Inflammatory macrophage (primary cell): ENCODE data around the gene RNF138.
"Not testable (repeated sequence)": the region's sequence is repeated elsewhere in the genome, so short reads cannot be mapped to it uniquely, and the experiment has no call there.

Experiments used
- DNase-seq, 2 donors: peaks; one replicate each; pipeline ENCODE4 v3.0.0-alpha.2; 2020 to 2022
- total RNA-seq, 18 experiments: gene quantifications; one replicate each; lab custom pipeline; 2026; ENCODE audit warnings: mixed read lengths in 6 of 18, inconsistent platforms in 2 of 18; lab: John Stamatoyannopoulos, UW

RNF138 gene
- total RNA-seq = 10.0 to 39.4 (median 24.4) reads per million in 18 experiments

DNA sequence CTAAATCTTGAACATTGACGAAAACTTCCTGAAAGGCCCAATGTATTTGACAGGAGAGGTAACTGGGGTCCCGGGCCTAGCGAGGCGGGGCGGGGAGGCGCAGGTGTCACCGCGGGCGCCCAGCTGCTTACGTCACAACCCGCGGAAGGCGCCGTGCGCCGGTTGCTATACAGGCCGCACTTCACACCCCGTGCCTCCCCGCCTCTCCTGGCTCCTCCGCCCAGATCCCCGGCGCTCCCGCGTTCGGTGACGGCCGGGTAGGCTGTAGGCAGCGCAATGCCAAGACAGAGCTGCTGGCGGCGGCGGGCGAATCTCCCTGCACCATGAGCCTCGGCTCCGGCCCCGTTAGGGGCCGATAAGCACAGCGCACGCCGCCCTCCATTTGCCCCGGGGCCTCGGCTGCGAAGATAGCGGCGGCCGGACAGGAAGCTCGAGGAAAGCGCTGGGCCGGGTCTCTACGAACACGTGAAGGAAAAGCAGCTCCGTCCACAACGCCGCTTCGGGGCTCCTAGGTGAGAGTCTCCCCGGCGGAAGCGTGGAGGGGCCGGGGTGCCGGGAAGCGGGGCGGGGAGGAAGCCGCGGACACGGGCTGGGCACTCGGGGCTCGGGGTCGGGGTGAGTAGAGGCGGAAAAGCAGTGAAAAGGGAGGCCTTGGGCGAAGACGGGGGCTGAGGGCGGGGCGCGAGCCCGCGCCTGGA, at the start of gene RNF138:
Gene RNF138 (plus strand): TSS at position 151 of the 698 bp plus-strand sequence. CDS start 903 bp downstream, outside the sequence.
- peak; percentile 79 to 87 for DNase-seq

DNA sequence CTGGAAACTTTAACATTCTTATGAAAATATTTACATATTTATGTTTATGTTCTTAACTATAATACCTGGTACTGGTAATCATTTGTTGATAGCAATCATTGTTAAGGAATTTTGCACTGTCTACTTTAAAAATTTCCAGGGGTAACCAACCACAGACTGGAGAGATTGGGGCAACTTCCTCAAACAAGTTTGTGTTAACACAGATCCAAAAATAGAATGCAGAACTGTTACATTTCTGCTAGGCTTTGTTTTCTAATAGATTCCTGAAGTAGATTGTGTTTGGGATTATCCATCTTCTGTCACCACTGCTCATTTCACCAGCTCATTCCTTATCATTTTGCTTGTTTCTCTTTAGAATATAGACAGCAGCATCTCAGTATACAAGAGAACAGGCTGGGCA, 49.3 kb upstream of the RNF138 start:
- peak; percentile 63 to 79 for DNase-seq

GRCh38 chr18:32048507-32049091, 43.1 kb upstream of the RNF138 start:
- DNase-seq = peak; percentile 82 to 83

GRCh38 chr18:32049393-32050171, 42.1 kb upstream of the RNF138 start:
- DNase-seq = peak; percentile 76 to 79

- no peak for DNase-seq
Observed at GRCh38 chr18:32056613-32057358, 34.9 kb upstream of the RNF138 start.

DNA sequence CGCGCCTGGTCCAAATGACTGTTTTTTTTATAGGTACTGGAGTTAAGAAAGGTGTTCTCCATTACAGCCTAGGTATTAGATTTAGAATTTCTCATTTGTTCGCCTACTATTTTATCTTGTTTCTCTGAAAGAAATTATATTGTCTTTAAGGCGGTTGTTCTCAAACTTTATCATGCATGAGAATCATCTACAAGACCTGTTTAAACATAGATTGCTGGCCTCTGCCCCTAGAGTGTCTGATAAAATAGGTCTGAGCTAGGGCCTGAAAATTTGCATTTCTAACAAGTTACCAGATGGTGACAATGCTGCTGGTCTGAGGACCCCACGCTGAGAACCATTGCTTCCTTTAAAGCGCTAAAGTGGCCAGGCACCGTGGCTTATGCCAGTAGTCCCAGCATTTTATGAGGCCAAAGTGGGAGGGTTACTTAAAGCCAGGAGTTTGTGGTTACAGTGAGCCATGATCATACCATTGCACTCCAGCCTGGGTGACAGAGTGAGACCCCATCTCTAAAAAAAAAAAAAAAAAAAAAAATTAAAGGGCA, 34.0 kb upstream of the RNF138 start:
- no peak for DNase-seq

DNA sequence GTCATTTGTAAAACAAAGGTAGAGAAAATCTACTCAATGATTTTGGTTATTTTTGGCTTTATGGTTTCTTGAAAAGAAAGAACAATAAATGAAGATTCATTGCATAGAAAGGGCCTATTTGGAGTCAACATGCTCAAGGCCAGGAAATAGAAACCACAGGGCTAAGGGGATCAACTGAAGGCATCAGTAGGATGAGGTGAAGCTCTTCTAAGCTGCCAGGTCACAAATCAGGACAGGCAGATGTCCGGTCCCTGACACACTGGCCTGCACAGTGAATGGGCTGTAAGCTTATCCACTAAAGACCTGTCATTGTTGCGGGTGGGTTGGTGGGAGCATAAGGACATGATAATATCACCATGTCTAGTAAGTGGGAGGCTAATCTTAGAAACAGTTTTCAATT, 31.6 kb upstream of the RNF138 start:
- DNase-seq = no peak

GRCh38 chr18:32067375-32068167, 24.1 kb upstream of the RNF138 start:
- DNase-seq = no peak

DNA sequence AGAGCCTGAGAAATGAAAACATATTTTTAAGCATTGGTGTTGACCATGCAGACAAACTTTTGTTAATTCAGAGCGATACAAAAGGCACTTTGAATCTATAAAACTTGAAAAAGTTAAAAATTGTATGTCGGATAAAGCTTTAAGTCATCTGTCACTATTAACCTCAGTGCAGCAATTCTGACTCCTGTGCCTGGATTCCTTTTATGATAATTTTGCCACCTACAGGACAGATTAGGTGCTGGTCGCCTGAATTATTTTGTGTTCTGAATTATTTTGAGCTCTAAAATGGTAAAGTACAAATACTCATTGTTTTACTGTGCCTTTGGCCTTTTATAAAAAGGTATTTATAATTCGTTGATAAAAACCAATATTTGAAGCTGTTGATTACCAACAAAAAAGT, 19.4 kb upstream of the RNF138 start:
- DNase-seq = peak; percentile 42 to 47

- DNase-seq = no peak
Observed at GRCh38 chr18:32074206-32074605, 17.5 kb upstream of the RNF138 start.

DNA sequence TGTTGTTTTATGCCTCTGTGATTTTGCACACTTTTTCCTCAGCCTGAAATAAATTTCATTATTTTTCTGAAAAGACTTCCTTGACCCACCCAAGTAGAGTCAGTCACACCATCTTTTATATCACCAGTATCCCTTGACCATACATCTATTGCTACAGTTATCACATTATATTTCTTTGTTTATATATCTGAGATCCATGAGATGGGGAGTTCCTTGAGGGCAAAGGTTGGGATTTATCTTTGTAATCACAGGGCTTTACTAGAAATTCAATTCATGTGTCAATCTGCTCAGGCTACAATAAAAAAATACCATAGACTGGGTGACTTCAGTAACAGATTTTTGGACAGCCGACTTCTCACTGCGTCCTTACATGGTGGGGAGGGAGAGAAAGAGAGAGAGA, 12.8 kb upstream of the RNF138 start:
- DNase-seq = no peak

DNA sequence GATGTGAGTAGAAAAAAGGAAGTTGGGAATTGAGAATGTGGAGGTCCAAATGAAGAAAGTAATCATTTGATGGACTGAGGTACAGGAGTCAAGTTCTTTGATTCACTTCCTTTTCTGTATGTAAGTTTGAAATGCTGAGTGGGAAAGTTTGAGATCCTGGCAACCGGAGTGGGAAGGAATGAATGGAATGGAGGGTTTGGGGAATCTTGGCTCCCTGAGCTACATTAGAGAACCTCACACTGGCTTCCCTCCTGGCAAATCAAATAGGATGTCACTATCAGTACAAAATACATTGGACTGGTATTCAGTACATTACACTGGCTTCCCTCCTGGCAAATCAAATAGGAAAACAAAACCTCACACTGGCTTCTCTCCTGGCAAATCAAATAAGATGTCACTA, 9.8 kb upstream of the RNF138 start:
- no peak for DNase-seq

DNA sequence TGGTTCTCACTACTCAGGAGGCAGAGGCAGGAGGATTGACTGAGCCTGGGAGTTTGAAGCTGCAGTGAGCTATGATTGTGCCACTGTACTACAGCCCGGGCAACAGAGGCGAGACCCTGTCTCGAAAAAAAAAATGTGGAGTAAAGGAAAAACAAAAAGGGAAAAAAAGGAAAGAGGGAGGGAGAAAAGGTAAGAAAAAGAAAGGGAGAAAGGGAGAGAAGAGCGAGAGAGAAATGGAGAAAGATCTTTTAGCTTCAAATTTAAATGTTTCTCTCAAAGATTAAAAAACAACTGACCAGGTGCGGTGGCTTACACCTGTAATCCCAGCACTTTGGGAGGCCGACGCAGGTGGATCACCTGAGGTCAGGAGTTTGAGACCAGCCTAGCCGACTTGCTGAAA, 7.9 kb upstream of the RNF138 start:
- no peak for DNase-seq

DNA sequence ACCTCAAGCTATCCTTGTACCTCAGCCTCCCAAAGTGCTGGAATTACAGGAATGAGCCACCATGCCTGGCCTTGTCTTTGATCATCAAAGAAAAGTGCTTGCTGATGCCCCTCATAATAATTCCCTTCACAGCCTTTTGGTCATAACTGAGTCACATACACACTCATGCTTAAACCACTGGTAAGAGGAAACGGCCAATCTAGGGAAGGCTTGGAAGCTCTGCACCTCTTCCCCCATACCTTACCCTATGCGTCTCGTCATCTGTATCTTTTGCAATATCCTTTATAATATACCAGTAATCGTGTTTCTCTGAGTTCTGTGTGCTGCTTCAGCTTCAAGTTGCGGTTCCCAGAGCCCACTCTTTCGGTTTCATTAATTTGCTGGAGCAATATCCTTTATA, 4.8 kb upstream of the RNF138 start:
- DNase-seq = peak; percentile 32 to 62

DNA sequence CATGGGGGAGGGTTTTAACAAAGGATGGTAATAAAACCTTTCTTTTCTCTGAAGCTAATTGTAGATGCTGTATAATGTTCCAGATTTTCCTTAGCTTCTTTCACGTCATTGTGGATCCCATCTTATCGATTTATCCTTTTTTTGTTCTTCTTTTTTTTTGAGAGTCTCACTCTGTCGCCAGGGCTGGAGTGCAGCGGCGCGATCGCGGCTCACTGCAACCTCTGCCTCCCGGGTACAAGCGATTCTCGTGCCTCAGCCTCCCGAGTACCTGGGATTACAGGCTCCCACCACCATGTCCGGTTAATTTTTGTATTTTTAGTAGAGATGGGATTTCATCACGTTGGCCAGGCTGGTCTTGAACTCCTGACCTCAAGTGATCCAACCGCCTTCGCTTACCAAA, 843 bp upstream of the RNF138 start:
- DNase-seq = not testable (repeated sequence)

DNA sequence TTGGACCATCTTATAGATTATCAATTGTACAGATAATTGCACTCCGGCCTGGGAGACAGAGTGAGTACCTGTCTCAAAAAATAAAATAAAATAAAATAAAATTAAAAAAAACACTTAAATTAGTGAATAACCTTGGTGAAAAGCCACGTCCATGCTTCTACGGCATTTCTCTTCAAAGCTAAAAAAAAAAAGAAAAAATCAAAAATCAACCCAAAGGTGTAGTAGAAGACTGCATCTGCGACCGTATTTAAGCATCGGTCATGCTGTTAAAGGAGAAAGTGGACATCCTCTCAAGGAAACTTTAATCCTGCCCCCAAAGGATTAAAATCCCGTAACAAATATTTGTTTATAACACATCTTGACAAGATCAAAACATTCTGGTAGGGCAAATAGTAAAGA, 350 bp upstream of the RNF138 start:
- DNase-seq = no peak

DNA sequence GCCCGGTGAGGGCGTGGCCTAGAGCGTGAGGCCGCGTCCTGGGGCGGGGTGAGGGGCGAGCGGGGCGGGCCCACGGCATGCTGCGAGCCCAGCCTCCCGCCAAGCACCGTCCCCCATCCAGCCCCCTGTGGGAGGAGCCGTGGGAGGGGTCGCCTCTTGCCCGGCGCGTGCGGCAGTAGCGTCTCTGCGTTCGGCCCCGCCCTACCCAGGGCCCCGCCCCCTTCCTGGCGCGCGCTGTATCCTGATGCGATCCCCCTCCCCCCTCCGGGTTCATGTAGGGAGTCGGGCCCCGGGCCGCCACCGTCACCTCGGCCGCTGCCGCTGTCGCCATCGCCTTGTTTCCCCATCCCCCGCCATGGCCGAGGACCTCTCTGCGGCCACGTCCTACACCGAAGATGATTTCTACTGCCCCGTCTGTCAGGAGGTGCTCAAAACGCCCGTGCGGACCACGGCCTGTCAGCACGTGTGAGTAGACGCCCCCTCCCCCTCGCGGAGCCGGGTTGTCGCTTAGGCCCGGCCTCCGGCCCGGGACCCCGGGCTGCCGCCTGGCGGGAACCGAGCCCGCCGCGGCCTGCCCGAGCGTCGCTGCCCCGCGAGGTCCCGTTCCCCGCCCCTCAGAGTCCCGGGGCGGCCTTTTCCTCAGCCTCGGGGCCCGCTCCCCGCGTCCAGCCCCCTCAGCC, 888 bp downstream of the RNF138 start:
- DNase-seq = peak; percentile 97 to 98

GRCh38 chr18:32093102-32093511, 1.4 kb downstream of the RNF138 start:
- peak; percentile 74 to 80 for DNase-seq

DNA sequence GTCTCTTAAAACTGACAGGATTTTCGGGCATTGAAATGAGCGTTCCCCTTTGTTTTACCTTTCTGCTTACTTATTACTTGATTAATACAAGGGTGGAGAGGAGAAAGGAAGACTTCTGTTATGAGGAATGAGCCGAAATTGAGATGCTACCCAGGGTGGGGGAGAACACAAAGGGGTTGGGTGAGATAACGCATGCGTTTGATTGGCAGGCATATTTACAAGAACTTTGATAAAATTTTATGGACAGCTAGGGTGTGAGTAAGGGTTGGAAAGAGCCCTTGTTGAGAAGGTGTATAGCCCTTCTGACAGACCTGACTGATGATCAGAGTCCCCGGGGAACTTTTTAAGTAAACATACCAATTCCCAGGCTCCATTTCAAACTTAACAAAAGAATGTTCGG, 1.8 kb downstream of the RNF138 start:
- no peak for DNase-seq

- DNase-seq = no peak
Observed at GRCh38 chr18:32095192-32095899, 3.7 kb downstream of the RNF138 start.

GRCh38 chr18:32095900-32096229, 4.2 kb downstream of the RNF138 start:
- DNase-seq = no peak
